ENCODE data around the gene PPP1R1B.
A peak's percentile ranks its signal among the peaks of the same experiment; 100 is the strongest.
"Not testable (repeated sequence)": the region's sequence is repeated elsewhere in the genome, so short reads cannot be mapped to it uniquely, and the experiment has no call there.

Gene PPP1R1B

GRCh38 chr17:39626171-39627046, at the start of gene PPP1R1B:
Gene PPP1R1B, plus strand, starts transcription at chr17:39626952. Its CDS starts 441 bp downstream, at chr17:39627393.
- DNase-seq, result no peak

- no peak for DNase-seq
These were observed 48.5 kb upstream of the PPP1R1B start for GRCh38 chr17:39578272-39578671.

- DNase-seq, result no peak
These were observed 47.3 kb upstream of the PPP1R1B start for GRCh38 chr17:39579318-39580081.

GRCh38 chr17:39580082-39580468, 46.7 kb upstream of the PPP1R1B start:
- DNase-seq, result no peak

- DNase-seq, result no peak
These were observed 45.5 kb upstream of the PPP1R1B start for GRCh38 chr17:39581071-39581758.

GRCh38 chr17:39581759-39582085, 45.0 kb upstream of the PPP1R1B start:
- no peak for DNase-seq

GRCh38 chr17:39582658-39583057, 44.1 kb upstream of the PPP1R1B start:
- DNase-seq, result no peak

- not testable (repeated sequence) for DNase-seq
These were observed 36.6 kb upstream of the PPP1R1B start for GRCh38 chr17:39590180-39590579.

GRCh38 chr17:39591958-39592954, 34.5 kb upstream of the PPP1R1B start:
- peak; percentile 65 for DNase-seq

- no peak for DNase-seq
These were observed 33.4 kb upstream of the PPP1R1B start for GRCh38 chr17:39593371-39593770.

- DNase-seq, result no peak
These were observed 31.5 kb upstream of the PPP1R1B start for GRCh38 chr17:39595294-39595693.

- DNase-seq, result no peak
These were observed 30.7 kb upstream of the PPP1R1B start for GRCh38 chr17:39595928-39596510.

- DNase-seq, result no peak
These were observed 30.0 kb upstream of the PPP1R1B start for GRCh38 chr17:39596543-39597267.

- no peak for DNase-seq
These were observed 29.2 kb upstream of the PPP1R1B start for GRCh38 chr17:39597372-39598046.

- DNase-seq, result no peak
These were observed 28.7 kb upstream of the PPP1R1B start for GRCh38 chr17:39598047-39598481.

GRCh38 chr17:39598630-39599003, 28.1 kb upstream of the PPP1R1B start:
- no peak for DNase-seq

- DNase-seq, result no peak
These were observed 27.6 kb upstream of the PPP1R1B start for GRCh38 chr17:39599004-39599664.

GRCh38 chr17:39599665-39600231, 27.0 kb upstream of the PPP1R1B start:
- DNase-seq, result no peak

- DNase-seq, result no peak
These were observed 26.3 kb upstream of the PPP1R1B start for GRCh38 chr17:39600288-39600996.
